Measurements from ENCODE around the gene SLC44A1.

GRCh38 chr9:105309531-105309931, 65.1 kb downstream of the SLC44A1 start:
- TF ChIP-seq ZKSCAN1 (IDR thresholded peaks at IDR 0.05; ENCODE audit: low read length) (no peak), NFE2L2 (IDR thresholded peaks at IDR 0.05; ENCODE audit: low read length) (no peak), REST (IDR thresholded peaks at IDR 0.05; ENCODE audit: borderline replicate concordance in 1 of 2, low read depth in 1 of 2, low read length in 2 of 2) (no peak), PCBP2 (optimal IDR thresholded peaks at IDR 0.05; ENCODE audit: low read depth, low read length, poor library complexity, severe bottlenecking) (no peak), MXI1 (IDR thresholded peaks at IDR 0.05; ENCODE audit: borderline replicate concordance, low read depth, low read length) (no peak), PAX8 (CRISPR knock-in tag; IDR thresholded peaks at IDR 0.05; ENCODE audit: borderline replicate concordance) (no peak), POLR2A (IDR thresholded peaks at IDR 0.05; ENCODE audit: insufficient read depth in 1 of 2, low read depth in 2 of 2, low read length in 2 of 2) (no peak), CHD4 (IDR thresholded peaks at IDR 0.05; ENCODE audit: borderline replicate concordance, low read length) (no peak)
- TF ChIP-seq, protein P1, sequence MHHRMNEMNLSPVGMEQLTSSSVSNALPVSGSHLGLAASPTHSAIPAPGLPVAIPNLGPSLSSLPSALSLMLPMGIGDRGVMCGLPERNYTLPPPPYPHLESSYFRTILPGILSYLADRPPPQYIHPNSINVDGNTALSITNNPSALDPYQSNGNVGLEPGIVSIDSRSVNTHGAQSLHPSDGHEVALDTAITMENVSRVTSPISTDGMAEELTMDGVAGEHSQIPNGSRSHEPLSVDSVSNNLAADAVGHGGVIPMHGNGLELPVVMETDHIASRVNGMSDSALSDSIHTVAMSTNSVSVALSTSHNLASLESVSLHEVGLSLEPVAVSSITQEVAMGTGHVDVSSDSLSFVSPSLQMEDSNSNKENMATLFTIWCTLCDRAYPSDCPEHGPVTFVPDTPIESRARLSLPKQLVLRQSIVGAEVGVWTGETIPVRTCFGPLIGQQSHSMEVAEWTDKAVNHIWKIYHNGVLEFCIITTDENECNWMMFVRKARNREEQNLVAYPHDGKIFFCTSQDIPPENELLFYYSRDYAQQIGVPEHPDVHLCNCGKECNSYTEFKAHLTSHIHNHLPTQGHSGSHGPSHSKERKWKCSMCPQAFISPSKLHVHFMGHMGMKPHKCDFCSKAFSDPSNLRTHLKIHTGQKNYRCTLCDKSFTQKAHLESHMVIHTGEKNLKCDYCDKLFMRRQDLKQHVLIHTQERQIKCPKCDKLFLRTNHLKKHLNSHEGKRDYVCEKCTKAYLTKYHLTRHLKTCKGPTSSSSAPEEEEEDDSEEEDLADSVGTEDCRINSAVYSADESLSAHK (CRISPR knock-in tag; IDR thresholded peaks at IDR 0.05; ENCODE audit: borderline replicate concordance): no peak
- TF ChIP-seq, protein P2, sequence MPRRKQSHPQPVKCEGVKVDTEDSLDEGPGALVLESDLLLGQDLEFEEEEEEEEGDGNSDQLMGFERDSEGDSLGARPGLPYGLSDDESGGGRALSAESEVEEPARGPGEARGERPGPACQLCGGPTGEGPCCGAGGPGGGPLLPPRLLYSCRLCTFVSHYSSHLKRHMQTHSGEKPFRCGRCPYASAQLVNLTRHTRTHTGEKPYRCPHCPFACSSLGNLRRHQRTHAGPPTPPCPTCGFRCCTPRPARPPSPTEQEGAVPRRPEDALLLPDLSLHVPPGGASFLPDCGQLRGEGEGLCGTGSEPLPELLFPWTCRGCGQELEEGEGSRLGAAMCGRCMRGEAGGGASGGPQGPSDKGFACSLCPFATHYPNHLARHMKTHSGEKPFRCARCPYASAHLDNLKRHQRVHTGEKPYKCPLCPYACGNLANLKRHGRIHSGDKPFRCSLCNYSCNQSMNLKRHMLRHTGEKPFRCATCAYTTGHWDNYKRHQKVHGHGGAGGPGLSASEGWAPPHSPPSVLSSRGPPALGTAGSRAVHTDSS (CRISPR knock-in tag; conservative IDR thresholded peaks at IDR 0.05): no peak
